ENCODE results near the gene NUDT3. TPM values are rescaled to one million over a fixed set of nuclear protein-coding genes. Genes with fewer than 3 reads are reported as not detected.
"Not testable (repeated sequence)": the region's sequence is repeated elsewhere in the genome, so short reads cannot be mapped to it uniquely, and the experiment has no call there.

Gene NUDT3
- total RNA-seq, 1 experiment from 2014 or later = 10.6 TPM

DNA sequence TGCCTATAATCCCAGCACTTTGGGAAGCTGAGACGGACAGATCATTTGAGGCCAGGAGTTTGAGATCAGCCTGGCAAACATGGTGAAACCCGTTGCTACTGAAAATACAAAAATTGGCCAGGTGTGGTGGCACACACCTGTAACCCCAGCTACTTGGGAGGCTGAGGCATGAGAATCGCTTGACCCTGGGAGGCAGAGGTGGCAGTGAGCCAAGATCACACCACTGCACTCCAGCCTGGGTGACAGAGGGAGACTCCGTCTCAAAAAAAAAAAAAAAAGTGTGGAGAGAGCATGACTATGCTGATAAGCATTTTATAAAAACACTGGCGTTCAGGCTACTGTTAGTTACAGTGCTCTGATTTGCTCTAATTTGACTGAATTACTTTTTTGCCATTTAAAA lies 14.9 kb downstream of the NUDT3 start:
- in situ Hi-C loops (cut with HindIII; ENCODE audit: low sequenced_read_pairs) = loop anchor here (25.0 kb wide), 1 partner anchor 190 kb away; no protein-coding TSS in a partner anchor
- not testable (repeated sequence) for DNase-seq (ENCODE audit: low spot score)

DNA sequence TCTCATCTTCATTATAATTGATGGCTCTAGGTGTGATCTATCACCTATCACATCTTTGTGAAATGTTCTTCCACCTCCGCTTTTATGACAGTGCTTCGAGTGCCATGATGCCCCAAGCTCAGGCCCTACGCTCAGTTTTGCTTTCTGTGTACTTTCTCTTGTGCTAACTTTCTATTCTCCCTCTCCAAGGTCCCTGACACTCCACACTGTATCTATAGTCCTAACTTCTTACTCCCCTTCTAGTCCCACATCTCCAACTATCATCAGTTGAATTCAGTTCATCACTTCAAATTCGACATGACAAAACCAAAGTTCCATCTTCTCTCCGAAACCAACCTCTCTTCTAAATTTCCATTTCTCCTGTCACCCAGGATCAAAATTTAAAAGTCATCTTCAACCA lies 16.6 kb downstream of the NUDT3 start:
- DNase-seq (ENCODE audit: low spot score) = no peak
- in situ Hi-C loops (cut with HindIII; ENCODE audit: low sequenced_read_pairs) = loop anchor here (25.0 kb wide), 1 partner anchor 189 kb away; no protein-coding TSS in a partner anchor

DNA sequence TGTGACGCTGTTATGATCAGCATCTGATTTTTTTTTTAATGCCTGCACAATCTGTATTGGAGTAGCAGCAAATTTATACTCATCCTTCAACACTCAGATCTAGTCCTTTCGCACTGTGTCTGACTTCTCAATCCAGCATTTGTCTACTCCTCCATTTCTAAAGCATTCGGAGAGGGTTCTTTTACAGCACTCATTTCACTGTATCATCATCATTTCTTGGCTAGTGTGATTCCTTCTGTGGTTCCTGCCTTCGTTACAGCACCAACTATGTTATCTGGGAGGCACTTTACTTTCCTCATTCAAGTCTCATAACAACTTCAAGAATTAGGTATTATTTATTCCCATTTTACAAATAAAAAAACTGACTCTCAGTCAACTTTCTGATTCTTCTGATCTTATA lies 18.0 kb downstream of the NUDT3 start:
- in situ Hi-C loops (cut with HindIII; ENCODE audit: low sequenced_read_pairs) = no loop called here
- no peak for DNase-seq (ENCODE audit: low spot score)

DNA sequence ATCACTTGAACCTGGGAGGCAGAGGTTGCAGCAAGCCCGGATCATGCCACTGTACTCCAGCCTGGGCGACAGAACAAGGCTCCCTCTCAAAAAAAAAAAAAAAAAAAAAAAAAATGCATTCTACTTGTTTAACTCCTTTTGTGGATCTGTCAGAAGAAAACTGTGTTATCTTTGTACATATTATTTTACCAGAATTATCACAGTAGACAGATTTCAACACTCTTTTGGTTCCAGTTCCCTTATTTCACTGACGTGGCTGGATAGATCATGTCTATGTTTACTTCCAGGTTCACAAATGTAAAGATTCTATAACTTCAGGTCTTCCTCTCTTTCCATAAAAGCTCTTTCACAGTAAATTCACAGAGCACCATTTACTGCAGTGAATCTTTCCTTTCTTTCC lies 18.4 kb downstream of the NUDT3 start:
- DNase-seq (ENCODE audit: low spot score) = no peak
- in situ Hi-C loops (cut with HindIII; ENCODE audit: low sequenced_read_pairs) = no loop called here

DNA sequence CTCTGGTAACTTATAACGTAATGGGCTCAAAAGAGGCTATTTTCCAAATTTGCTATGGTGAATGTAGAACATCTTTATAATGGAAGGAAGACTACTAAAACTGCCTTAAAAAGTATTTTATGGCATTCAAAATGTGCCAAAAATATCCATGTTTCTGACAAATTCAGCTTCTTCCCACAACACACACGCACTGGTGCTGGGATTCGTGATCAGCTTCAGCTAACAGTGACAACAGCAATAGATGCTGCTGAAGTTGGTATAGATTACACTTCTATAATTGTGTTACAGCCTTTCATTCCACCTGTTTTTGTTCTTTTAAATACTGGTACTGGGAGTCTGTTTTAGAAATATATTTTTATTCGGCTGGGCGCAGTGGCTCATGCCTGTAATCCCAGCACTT lies 19.0 kb downstream of the NUDT3 start:
- in situ Hi-C loops (cut with HindIII; ENCODE audit: low sequenced_read_pairs) = no loop called here

DNA sequence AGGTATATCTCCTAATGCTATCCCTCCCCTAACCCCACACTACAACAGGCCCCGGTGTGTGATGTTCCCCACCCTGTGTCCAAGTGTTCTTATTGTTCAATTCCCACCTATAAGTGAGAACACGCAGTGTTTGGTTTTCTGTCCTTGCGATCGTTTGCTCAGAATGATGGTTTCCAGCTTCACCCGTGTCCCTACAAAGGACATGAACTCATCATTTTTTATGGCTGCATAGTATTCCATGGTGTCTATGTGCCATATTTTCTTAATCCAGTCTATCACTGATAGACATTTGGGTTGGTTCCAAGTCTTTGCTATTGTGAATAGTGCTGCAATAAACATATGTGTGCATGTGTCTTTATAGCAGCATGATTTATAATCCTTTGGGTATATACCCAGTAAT lies 20.6 kb downstream of the NUDT3 start:
- in situ Hi-C loops (cut with HindIII; ENCODE audit: low sequenced_read_pairs) = not testable (repeated sequence)

More for the DNA sequence above, 19.0 kb downstream of the NUDT3 start:
- DNase-seq (ENCODE audit: low spot score) = no peak

DNA sequence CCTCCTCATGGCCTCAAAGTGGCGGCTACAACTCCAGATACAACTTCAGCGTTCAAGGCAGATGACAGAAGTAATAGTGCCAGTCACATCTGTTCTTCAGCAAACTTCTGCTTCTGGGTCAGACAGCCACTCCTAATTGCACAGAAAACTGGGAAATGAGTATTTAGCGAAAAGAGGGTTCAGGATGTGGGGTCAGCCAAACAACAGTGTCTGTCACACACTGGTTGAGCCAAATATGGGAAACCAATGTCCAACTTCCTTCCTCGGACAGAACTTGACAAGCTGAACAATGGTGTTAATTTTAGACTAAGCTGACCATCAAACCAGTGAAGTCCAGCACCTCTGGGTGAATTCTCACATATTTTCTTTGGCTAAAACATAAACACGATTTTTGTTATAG lies 22.1 kb downstream of the NUDT3 start:
- in situ Hi-C loops (cut with HindIII; ENCODE audit: low sequenced_read_pairs) = no loop called here
- DNase-seq (ENCODE audit: low spot score) = no peak

More for the DNA sequence above, 20.6 kb downstream of the NUDT3 start:
- DNase-seq (ENCODE audit: low spot score) = not testable (repeated sequence)

DNA sequence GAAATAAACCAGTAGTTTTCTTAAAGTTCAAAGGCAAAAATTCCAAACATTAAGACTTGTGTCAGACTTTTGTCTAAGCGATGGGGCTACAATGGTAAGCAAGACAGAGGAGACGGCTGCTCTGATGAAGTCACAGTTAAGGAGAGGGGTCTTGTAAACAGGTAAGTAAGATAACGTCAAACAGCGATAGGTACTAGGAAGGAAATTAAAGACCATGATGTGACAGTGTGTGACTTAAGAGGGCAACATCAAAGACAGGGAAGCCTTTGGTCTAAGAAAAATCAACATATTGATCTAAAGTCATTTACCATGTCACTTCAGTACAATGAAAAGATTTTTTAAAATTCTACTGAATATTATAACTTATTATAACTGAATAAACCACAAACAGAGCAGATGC lies 23.1 kb downstream of the NUDT3 start:
- DNase-seq (ENCODE audit: low spot score) = no peak
- in situ Hi-C loops (cut with HindIII; ENCODE audit: low sequenced_read_pairs) = no loop called here

DNA sequence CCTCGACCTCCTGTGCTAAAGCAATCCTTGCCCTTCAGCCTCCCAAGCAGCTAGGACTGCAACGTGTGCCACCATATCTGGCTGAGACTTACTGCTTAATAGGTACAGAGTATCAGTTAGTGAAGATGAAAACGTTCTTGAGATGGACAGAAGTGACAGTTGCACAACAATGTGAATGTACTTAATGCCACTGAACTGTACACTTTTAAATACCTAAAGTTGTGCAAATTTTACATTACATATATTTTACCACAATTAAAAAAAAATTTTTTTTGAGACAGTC lies 25.9 kb downstream of the NUDT3 start:
- in situ Hi-C loops (cut with HindIII; ENCODE audit: low sequenced_read_pairs) = no loop called here

DNA sequence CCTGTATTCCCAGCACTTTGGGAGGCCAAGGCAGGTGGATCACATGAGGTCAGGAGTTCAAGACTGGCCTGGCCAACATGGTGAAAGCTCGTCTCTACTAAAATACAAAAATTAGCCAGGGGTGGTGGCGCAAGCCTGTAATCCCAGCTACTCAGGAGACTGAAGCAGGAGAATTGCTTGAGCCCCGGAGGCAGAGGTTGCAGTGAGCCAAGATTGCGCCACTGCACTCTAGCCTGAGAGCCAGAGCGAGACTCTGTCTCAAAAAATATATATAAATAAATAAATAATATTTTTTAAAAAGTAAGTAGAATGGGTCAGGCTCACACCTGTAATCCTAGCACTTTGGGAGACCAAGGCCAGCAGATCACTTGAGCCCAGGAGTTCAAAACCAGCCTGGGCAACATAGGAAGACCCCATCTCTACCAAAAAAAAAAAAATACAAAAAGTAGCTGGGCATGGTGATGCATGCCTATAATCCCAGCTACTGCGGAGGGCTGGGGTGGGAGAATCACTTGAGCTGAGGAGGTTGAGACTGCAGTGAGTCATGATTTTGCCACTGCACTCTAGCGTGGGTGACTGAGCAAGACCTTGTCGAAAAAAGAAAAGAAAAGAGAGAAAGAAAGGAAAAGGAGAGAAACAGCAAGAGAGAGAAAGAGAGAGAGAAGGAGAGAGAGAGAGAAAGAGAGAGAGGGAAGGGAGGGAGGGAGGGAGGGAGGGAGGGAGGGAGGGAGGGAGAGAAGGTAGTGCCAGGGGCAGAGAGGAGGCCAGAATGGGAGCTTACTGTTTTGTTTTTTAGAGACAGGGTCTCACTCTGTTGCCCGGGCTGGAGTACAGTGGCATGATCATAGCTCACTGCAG lies 26.5 kb downstream of the NUDT3 start:
- in situ Hi-C loops (cut with HindIII; ENCODE audit: low sequenced_read_pairs); DNase-seq (ENCODE audit: low spot score): not testable (repeated sequence)

More for the DNA sequence above, 25.9 kb downstream of the NUDT3 start:
- no peak for DNase-seq (ENCODE audit: low spot score)

DNA sequence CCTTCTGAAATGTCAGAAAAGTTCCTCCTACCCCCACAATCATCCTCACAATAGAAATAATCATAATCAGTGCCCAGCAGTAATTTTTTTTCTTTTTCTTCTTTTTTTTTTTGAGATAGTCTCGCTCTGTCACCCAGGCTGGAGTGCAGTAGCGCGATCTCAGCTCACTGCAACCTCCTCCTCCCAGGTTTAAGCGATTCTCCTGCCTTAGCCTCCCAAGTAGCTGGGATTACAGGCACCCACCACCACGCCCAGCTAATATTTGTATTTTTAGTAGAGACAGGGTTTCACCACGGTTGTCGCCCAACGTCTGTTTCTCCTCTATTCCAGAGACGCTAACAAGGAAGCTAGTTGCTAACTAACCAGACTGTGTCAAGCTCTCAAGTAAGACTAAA lies 28.8 kb downstream of the NUDT3 start:
- DNase-seq (ENCODE audit: low spot score); in situ Hi-C loops (cut with HindIII; ENCODE audit: low sequenced_read_pairs): not testable (repeated sequence)

DNA sequence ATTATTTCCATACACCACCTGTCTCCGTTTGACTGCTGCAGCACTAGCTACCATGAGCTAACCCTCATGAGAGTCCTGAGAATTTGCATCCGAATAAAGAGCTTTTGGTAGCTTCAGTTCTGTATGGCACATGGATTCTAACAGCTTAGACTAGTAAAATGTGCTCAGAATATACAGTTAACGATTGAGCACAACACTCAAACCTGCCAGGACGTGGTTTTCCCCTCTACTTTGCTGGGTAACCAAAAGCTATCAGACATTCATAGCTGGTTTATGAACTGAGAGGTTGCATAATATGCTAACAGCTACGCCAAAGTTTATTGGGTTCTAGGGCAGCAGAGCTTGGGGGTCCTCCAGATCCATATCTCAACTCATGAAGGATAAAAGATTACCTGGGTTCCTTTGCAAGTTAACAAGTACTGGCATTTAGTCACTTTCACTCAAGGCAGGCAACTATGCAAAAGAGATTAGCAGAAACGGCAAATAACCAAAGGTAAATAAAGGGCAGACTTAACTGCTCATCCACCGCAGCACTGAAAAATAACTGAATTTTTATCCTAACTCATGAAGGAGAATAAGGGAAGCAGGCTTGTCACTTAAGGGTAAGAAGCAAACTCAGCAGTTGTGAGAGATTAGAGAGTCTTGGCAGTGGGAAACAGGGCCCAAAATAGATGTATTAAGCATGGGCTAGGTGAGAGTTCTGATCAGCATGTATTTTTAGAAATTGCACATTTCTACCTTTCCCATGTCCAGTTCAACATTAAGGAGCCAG lies 29.4 kb downstream of the NUDT3 start:
- DNase-seq (ENCODE audit: low spot score) = no peak

DNA sequence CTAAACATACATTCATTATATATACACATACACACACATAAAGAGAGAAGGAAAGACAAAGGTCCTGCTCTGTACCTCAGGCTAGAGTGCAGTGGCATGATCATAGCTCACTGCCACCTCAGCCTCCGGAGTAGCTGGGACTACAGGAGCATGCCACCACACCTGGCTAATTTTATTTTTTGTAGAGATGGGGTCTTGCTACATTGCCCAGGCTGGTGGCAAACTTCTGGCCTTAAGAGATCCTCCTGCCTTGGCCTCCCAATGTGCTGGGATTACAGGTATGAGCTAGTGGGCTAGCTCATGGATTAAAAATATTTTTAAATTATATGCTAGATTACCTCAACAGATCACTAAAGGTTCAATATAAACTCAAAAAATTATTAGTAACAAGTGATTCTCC lies 30.3 kb downstream of the NUDT3 start:
- in situ Hi-C loops (cut with HindIII; ENCODE audit: low sequenced_read_pairs) = no loop called here
- no peak for DNase-seq (ENCODE audit: low spot score)

More for the DNA sequence above, 29.4 kb downstream of the NUDT3 start:
- in situ Hi-C loops (cut with HindIII; ENCODE audit: low sequenced_read_pairs) = no loop called here

DNA sequence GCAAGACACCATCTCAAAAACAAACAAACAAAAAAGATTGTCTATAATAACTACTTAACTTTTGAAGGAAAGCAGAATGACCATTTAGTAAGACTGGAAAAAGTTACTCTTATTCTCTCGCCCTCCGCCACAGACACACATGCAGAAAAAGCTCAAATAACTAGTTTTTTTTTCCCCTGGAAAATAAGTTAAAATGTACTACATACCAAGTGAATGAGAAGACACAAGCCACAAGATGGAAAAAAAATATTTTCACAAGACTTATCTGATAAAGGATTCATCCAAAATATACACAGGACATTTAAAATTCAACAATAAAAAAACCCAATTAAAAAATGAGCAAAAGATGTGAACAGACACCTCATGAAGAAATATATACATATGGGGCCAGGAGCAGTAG lies 31.9 kb downstream of the NUDT3 start:
- no peak for DNase-seq (ENCODE audit: low spot score)
- in situ Hi-C loops (cut with HindIII; ENCODE audit: low sequenced_read_pairs) = no loop called here

DNA sequence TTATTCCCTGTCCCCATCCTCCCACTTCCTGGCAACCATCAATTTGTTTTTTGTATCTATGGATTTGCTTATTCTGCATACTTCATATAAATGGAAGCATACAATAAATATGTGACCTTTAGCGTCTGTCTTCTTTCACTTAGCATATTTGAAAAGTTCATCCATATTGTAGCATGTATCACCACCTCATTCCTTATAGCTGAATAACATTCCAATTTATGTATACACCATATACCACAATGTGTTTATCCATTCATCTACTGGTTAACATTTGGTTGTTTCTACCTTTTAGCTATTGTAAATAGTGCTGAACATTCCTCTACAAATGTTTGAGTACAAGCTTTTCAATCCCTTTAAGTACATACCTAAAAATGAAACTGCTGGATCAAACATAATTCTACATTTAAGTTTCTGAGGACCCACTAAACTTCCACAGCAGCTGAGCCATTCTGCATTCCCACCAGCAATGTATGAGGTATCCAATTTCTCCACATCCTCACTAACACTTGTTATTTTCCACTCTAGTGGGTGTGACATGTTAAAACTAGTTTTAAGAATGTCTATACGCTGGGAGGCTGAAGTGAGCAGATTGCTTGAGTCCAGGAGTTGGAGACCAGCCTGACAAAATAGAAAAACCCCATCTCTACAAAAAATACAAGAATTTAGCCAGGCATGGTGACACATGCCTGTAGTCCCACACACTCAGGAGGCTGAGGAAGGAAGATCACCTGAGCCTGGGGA lies 32.9 kb downstream of the NUDT3 start:
- in situ Hi-C loops (cut with HindIII; ENCODE audit: low sequenced_read_pairs) = no loop called here
- peak; percentile 42 for DNase-seq (ENCODE audit: low spot score)

DNA sequence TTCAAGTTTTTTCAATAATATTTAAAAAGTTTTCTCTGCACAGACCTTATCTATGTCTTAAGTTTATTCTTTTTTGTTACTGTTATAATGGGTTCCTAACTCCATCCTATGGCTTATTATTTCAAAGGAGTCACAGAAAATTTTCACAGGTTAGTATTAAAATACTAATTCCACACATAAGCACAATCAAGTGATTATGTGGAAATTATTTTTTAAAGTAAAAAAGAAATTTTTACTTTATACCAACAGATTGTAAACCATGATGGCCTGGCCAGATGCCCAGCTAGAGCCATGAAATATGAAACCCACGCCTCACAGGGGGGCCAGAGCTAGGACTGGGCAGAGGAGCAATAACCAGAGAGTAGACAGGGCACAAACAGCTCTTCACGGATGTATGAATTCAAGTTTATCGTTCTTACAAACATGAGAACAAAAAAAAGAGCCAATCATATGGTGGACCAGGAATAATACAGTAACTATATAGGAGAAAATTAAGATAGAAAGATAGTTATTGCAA lies 34.0 kb downstream of the NUDT3 start:
- DNase-seq (ENCODE audit: low spot score) = peak; percentile 46
- in situ Hi-C loops (cut with HindIII; ENCODE audit: low sequenced_read_pairs) = no loop called here

DNA sequence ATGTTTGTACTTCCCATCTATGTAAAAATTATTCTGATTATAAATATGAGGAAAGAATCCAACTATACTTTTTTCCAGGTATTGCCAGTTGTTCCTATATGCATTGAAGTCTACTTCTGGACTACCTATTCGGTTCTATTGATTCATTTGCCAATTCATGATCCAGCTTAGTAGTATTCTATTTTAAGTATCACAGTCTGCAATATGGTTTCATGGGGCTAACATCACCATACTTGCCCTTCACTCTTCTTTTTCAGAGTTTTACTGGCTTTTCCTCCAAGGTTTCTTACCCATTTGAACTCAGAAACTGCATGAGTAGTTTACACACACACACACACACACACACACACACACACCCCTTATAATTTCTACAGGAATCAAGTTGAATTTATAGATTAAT lies 34.5 kb downstream of the NUDT3 start:
- no peak for DNase-seq (ENCODE audit: low spot score)
- in situ Hi-C loops (cut with HindIII; ENCODE audit: low sequenced_read_pairs) = no loop called here

DNA sequence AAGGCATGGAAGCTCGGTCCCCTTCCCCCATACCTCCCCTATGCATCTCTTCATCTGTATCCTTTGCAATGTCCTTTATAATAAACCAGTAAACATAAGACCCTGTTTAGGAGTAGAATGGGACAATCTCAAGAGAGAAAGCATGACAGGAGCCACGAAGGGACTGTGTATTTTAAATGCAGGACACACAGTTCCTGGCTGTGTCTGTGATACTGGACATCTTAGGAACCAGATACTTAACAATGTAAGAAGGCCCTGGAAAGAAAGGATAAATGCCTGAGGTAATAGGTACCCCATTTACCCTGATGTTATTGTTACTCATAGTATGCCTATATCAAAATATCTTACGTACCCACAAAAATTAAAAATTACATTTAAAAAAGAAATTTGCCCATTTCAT lies 36.6 kb downstream of the NUDT3 start:
- in situ Hi-C loops (cut with HindIII; ENCODE audit: low sequenced_read_pairs) = no loop called here
- DNase-seq (ENCODE audit: low spot score) = no peak

DNA sequence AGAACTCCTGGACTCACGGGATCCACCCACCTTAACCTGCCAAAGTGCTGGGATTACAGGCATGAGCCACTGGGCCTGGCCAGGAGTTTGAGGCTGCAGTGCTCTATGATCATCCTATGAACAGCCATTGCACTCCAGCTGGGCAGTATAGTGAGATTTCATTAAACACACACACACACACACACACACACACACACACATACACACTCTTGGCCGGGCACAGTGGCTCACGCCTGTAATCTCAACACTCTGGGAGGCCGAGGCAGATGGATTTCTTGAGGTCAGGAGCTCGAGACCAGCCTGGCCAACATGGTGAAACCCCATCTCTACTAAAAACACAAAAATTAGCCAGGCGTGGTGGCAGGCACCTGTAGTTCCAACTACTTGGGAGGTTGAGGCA lies 38.2 kb downstream of the NUDT3 start:
- in situ Hi-C loops (cut with HindIII; ENCODE audit: low sequenced_read_pairs); DNase-seq (ENCODE audit: low spot score): not testable (repeated sequence)

DNA sequence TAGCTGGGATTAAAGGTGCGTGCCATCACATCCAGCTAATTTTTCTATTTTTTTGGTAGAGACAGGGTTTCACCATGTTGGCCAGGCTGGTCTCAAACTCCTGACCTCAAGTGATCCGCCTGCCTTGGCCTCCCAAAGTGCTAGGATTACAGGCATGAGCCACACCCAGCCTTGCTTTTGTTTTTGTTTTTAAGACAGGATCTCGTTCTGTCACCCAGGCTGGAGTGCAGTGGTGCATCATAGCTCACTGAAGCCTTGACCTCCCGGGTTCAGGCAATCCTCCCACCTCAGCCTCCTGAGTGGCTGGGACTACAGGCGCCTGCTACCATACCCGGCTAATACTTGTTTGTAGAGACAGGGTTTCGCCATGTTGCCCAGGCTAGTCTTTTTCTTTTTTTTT lies 38.9 kb downstream of the NUDT3 start:
- in situ Hi-C loops (cut with HindIII; ENCODE audit: low sequenced_read_pairs); DNase-seq (ENCODE audit: low spot score): not testable (repeated sequence)
